HEK293 (cell line): ENCODE data around the gene GPR146.

ENCODE experiments used
- CTCF ChIA-PET: fragments of 350-600 bp; formaldehyde crosslinking; extraction: SDS; loops from one replicate; lab custom pipeline; 2021; ENCODE audit warnings: antibody characterized with exemption; lab: Yijun Ruan, JAX
- POLR2A ChIA-PET: fragments of 300-600 bp; formaldehyde crosslinking; extraction: SDS; loops from one replicate; lab custom pipeline; 2020; ENCODE audit warnings: antibody characterized with exemption, inconsistent platforms; lab: Yijun Ruan, JAX
- H3K27ac ChIP-seq: fragments of 200-500 bp; sonication (Bioruptor generic); 2 replicates; pipeline ENCODE4 v1.5.1; 2014; ENCODE audit warnings: low read depth, low read length, control low read depth, inconsistent platforms; ENCODE audit errors: extremely low read depth
- H3K36me3 ChIP-seq, 2 experiments: fragments of 200-500 bp in 1 of 2; sonication (Bioruptor generic) in 1 of 2; 1 replicate in 1 of 2; 2 replicates in 1 of 2; pipeline ENCODE4 v1.5.1; 2014 to 2017; ENCODE audit warnings: inconsistent platforms in 2 of 2, low read length in 2 of 2; ENCODE audit not compliant: control insufficient read depth in 2 of 2, insufficient read depth in 1 of 2
- H3K4me1 ChIP-seq: fragments of 200-500 bp; sonication (Bioruptor generic); 2 replicates; pipeline ENCODE4 v1.5.1; 2014; ENCODE audit warnings: mild to moderate bottlenecking, low read length, inconsistent platforms; ENCODE audit not compliant: control insufficient read depth, insufficient read depth
- H3K4me3 ChIP-seq: 2 replicates; pipeline ENCODE4 v1.5.1; 2011; ENCODE audit warnings: low read depth, mild to moderate bottlenecking, control low read depth, low read length, moderate library complexity
- H3K9me3 ChIP-seq: fragments of 200-500 bp; sonication (Bioruptor generic); 2 replicates; pipeline ENCODE4 v1.5.1; 2014; ENCODE audit warnings: low read depth, low read length, inconsistent platforms; ENCODE audit not compliant: control insufficient read depth, insufficient read depth
- EGR2 ChIP-seq: fragments of 450-650 bp; formaldehyde crosslinking; IDR thresholded peaks from 2 replicates; pipeline ENCODE4 v1.5.1; 2016; ENCODE audit warnings: low read depth, missing biosample characterization, missing genetic modification characterization
- KLF16 ChIP-seq: fragments of 450-650 bp; formaldehyde crosslinking; IDR thresholded peaks from 2 replicates; pipeline ENCODE4 v1.5.1; 2017; ENCODE audit warnings: missing biosample characterization, missing genetic modification characterization
- KLF17 ChIP-seq: fragments of 450-650 bp; formaldehyde crosslinking; IDR thresholded peaks from 2 replicates; pipeline ENCODE4 v1.5.1; 2016; ENCODE audit warnings: missing biosample characterization, missing genetic modification characterization
- SCRT2 ChIP-seq: fragments of 450-650 bp; formaldehyde crosslinking; IDR thresholded peaks from 2 replicates; pipeline ENCODE4 v1.5.1; 2016; ENCODE audit warnings: missing biosample characterization, missing genetic modification characterization
- SP7 ChIP-seq: fragments of 450-650 bp; formaldehyde crosslinking; IDR thresholded peaks from 2 replicates; pipeline ENCODE4 v1.5.1; 2016; ENCODE audit warnings: missing biosample characterization, missing genetic modification characterization
- ZBTB20 ChIP-seq: fragments of 450-650 bp; formaldehyde crosslinking; IDR thresholded peaks from 2 replicates; pipeline ENCODE4 v1.5.1; 2016; ENCODE audit warnings: missing biosample characterization, missing genetic modification characterization
- ZEB2 ChIP-seq: fragments of 450-650 bp; formaldehyde crosslinking; IDR thresholded peaks from 2 replicates; pipeline ENCODE4 v1.5.1; 2016; ENCODE audit warnings: missing biosample characterization, missing genetic modification characterization
- ZNF121 ChIP-seq: fragments of 450-650 bp; formaldehyde crosslinking; IDR thresholded peaks from 2 replicates; pipeline ENCODE4 v1.5.1; 2016; ENCODE audit warnings: missing biosample characterization, missing genetic modification characterization
- ZNF132 ChIP-seq: fragments of 450-650 bp; formaldehyde crosslinking; IDR thresholded peaks from 2 replicates; pipeline ENCODE4 v1.5.1; 2017; ENCODE audit warnings: missing biosample characterization, missing genetic modification characterization, borderline replicate concordance
- ZNF184 ChIP-seq: fragments of 450-650 bp; IDR thresholded peaks from 2 replicates; pipeline ENCODE4 v1.5.1; 2018; ENCODE audit warnings: missing biosample characterization, mild to moderate bottlenecking, missing genetic modification characterization
- ZNF214 ChIP-seq: fragments of 450-650 bp; formaldehyde crosslinking; IDR thresholded peaks from 2 replicates; pipeline ENCODE4 v1.5.1; 2017; ENCODE audit warnings: missing biosample characterization, mild to moderate bottlenecking, missing genetic modification characterization, borderline replicate concordance
- ZNF266 ChIP-seq: fragments of 450-650 bp; formaldehyde crosslinking; IDR thresholded peaks from 2 replicates; pipeline ENCODE4 v1.5.1; 2016; ENCODE audit warnings: missing biosample characterization, missing genetic modification characterization, low read depth
- ZNF449 ChIP-seq: fragments of 450-650 bp; formaldehyde crosslinking; IDR thresholded peaks from 2 replicates; pipeline ENCODE4 v1.5.1; 2017; ENCODE audit warnings: missing biosample characterization, mild to moderate bottlenecking, missing genetic modification characterization, moderate library complexity
- ZNF768 ChIP-seq: fragments of 450-650 bp; formaldehyde crosslinking; IDR thresholded peaks from 2 replicates; pipeline ENCODE4 v1.5.1; 2018; ENCODE audit warnings: missing biosample characterization, mild to moderate bottlenecking, missing genetic modification characterization
- ZNF792 ChIP-seq: fragments of 450-650 bp; formaldehyde crosslinking; IDR thresholded peaks from 2 replicates; pipeline ENCODE4 v1.5.1; 2016; ENCODE audit warnings: missing biosample characterization, missing genetic modification characterization
- ZNF843 ChIP-seq: fragments of 450-650 bp; formaldehyde crosslinking; IDR thresholded peaks from 2 replicates; pipeline ENCODE4 v1.5.1; 2016; ENCODE audit warnings: missing biosample characterization, missing genetic modification characterization

GPR146 gene

GRCh38 chr7:1041551-1042491 is 2.5 kb upstream of the GPR146 start:
- no peaks in the 10 kb centered on the region for H3K36me3 ChIP-seq
- no peaks in the 10 kb centered on the region for H3K9me3 ChIP-seq
- no peak for TF ChIP-seq ZNF266 (tag by site-specific recombination)
- no peak for TF ChIP-seq ZNF121 (tag by site-specific recombination)
- TF ChIP-seq ZNF792: no peak
- no peak for TF ChIP-seq EGR2 (tag by site-specific recombination)
- TF ChIP-seq ZNF843: no peak
- no peak for TF ChIP-seq KLF16 (tag by site-specific recombination)
- TF ChIP-seq ZNF449 (tag by site-specific recombination): no peak
- TF ChIP-seq ZNF132: no peak
- ChIA-PET CTCF (interaction anchor here (0.8 to 1.6 kb wide), 3 partner anchors 23 to 48 kb away, joined by 3 to 7 read pairs (median 3); no protein-coding TSS in a partner anchor), POLR2A (no interaction called here)
- no peak overlapping the region for H3K4me3 ChIP-seq
- H3K4me1 ChIP-seq: peaks cover 6% of the 10 kb centered on the region
- no peak overlapping the region for H3K27ac ChIP-seq

- H3K27ac ChIP-seq: no peak overlapping the region
- CTCF ChIA-PET: interaction anchor here (0.8 to 2.4 kb wide), 2 partner anchors 23 to 44 kb away, joined by 3 to 10 read pairs; no protein-coding TSS in a partner anchor
These were observed 1.9 kb upstream of the GPR146 start for GRCh38 chr7:1042492-1042833.

GRCh38 chr7:1043552-1044188 is 676 bp upstream of the GPR146 start:
- Histone ChIP-seq H3K36me3 (no peaks in the 10 kb centered on the region), H3K4me3 (peak overlapping the region; percentile 28), H3K4me1 (peaks cover 8% of the 10 kb centered on the region), H3K9me3 (no peaks in the 10 kb centered on the region), H3K27ac (peak overlapping the region; percentile 63)
- ChIA-PET CTCF (interaction anchor here (0.6 to 2.7 kb wide), 8 partner anchors 22 to 170 kb away, joined by 3 to 19 read pairs (median 5); no protein-coding TSS in a partner anchor), POLR2A (no interaction called here)
- TF ChIP-seq ZBTB20 (tag by site-specific recombination): 0 out of 2 replicates have a peak, but pooled peaks have one; percentile 14
- TF ChIP-seq ZEB2 (tag by site-specific recombination): no peak
- TF ChIP-seq EGR2 (tag by site-specific recombination): no peak
- no peak for TF ChIP-seq ZNF184 (tag by site-specific recombination)
- TF ChIP-seq KLF17 (tag by site-specific recombination): no peak
- TF ChIP-seq ZNF768 (tag by site-specific recombination): no peak

More at GRCh38 chr7:1042492-1042833, 1.9 kb upstream of the GPR146 start:
- POLR2A ChIA-PET: no interaction called here
- Histone ChIP-seq H3K4me3 (no peak overlapping the region), H3K36me3 (no peaks in the 10 kb centered on the region), H3K4me1 (peaks cover 8% of the 10 kb centered on the region), H3K9me3 (no peaks in the 10 kb centered on the region)
- TF ChIP-seq ZNF121 (tag by site-specific recombination): no peak
- no peak for TF ChIP-seq SCRT2
- TF ChIP-seq SP7 (tag by site-specific recombination): no peak
- TF ChIP-seq ZNF214 (tag by site-specific recombination): no peak
